ENCODE measurements around the gene GATD1.

Gene GATD1

DNA sequence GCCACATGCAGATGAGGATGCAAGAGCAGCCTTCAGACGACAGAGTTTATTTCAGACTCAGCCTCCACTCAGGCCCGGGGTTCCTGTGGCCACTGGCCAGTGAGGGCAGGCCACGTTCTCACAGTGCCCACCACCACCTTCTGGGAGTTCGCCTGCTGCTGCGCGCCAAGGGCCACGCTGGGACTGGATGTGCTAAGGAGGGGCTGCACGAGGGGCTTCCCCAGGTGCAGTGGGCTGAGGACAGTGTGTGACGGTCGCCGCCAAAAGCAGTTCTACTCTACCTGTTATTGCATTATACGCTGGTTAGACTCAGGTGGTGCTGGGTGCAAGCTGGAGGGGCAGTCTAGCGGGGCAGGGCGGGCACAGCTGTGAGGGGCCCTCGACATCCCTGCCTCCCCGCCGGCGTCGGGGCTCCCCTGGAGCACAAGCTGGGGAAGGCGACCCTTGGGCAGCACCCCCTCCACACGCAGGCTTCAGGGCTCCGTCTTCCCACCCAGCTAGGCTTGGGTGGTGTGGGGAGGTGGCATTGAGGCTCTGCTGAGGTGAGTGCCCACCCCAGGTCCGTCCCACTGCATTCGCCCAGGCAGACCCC, 9.9 kb upstream of the GATD1 start:
- Histone ChIP-seq H3K36me3 (peaks cover 17% of the 10 kb centered on the region), H3K4me3 (ENCODE audit: low read depth, low read length) (no peak overlapping the region), H3K9me3 (ENCODE audit: severe bottlenecking) (no peaks in the 10 kb centered on the region), H3K27me3 (ENCODE audit: insufficient read depth, low read depth, severe bottlenecking) (no peaks in the 10 kb centered on the region), H3K27ac (peak overlapping the region; percentile 59)
- TF ChIP-seq CTCF (IDR thresholded peaks at IDR 0.05; ENCODE audit: low read depth, low read length): no peak
- no peak for DNase-seq

GRCh38 chr11:786235-787083, 9.2 kb upstream of the GATD1 start:
- Histone ChIP-seq H3K27ac (peak overlapping the region; percentile 59), H3K4me3 (ENCODE audit: low read depth, low read length) (no peak overlapping the region), H3K27me3 (ENCODE audit: insufficient read depth, low read depth, severe bottlenecking) (no peaks in the 10 kb centered on the region), H3K36me3 (peaks cover 10% of the 10 kb centered on the region), H3K9me3 (ENCODE audit: severe bottlenecking) (no peaks in the 10 kb centered on the region)
- TF ChIP-seq CTCF (IDR thresholded peaks at IDR 0.05; ENCODE audit: low read depth, low read length): no peak
- DNase-seq: peak; percentile 68

DNA sequence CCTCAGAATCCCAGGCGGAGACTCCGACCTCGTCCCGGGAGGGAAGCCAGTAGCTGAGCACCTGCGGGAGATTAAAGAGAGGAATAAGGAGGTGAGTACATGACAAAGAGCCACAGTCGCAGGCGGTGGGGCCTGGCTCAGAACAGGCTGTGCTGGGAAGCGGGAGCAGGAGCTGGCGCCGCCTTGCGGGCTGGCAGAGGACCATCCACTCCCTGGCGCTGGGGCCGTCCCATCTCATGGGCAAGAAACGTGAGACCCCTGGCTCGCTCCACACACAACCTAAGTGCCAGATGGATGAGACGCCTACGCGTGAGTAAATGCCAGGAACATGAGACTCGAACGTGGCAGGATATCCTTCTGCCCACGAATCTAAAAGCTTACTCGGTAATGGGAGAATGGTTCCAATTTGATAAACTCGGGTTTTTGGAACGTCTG, 6.3 kb upstream of the GATD1 start:
- H3K36me3 ChIP-seq: peaks cover 5% of the 10 kb centered on the region
- H3K27ac ChIP-seq: peak overlapping the region; percentile 44
- no peaks in the 10 kb centered on the region for H3K27me3 ChIP-seq (ENCODE audit: insufficient read depth, low read depth, severe bottlenecking)
- H3K4me3 ChIP-seq (ENCODE audit: low read depth, low read length): no peak overlapping the region
- DNase-seq: peak; percentile 95
- peak; percentile 98 for TF ChIP-seq CTCF (IDR thresholded peaks at IDR 0.05; ENCODE audit: low read depth, low read length)
- no peaks in the 10 kb centered on the region for H3K9me3 ChIP-seq (ENCODE audit: severe bottlenecking)

- Histone ChIP-seq H3K4me3 (ENCODE audit: low read depth, low read length) (no peak overlapping the region), H3K9me3 (ENCODE audit: severe bottlenecking) (no peaks in the 10 kb centered on the region), H3K27me3 (ENCODE audit: insufficient read depth, low read depth, severe bottlenecking) (no peaks in the 10 kb centered on the region), H3K27ac (peak overlapping the region; percentile 44; the same call in 1 of the 2 replicates), H3K36me3 (peaks cover 5% of the 10 kb centered on the region)
- no peak for DNase-seq
- no peak for TF ChIP-seq CTCF (IDR thresholded peaks at IDR 0.05; ENCODE audit: low read depth, low read length)
Observed at GRCh38 chr11:782264-783174, 5.2 kb upstream of the GATD1 start.

GRCh38 chr11:779955-780532, 2.8 kb upstream of the GATD1 start:
- no peak for DNase-seq
- H3K36me3 ChIP-seq: peaks cover 5% of the 10 kb centered on the region
- H3K9me3 ChIP-seq (ENCODE audit: severe bottlenecking): no peaks in the 10 kb centered on the region
- no peak for TF ChIP-seq CTCF (IDR thresholded peaks at IDR 0.05; ENCODE audit: low read depth, low read length)
- H3K27me3 ChIP-seq (ENCODE audit: insufficient read depth, low read depth, severe bottlenecking): no peaks in the 10 kb centered on the region
- H3K4me3 ChIP-seq (ENCODE audit: low read depth, low read length): no peak overlapping the region
- no peak overlapping the region for H3K27ac ChIP-seq
